Kidney epithelial cell (primary cell): ENCODE results near the gene ACSF3. TPM values are rescaled to one million over a fixed set of nuclear protein-coding genes. Genes with fewer than 3 reads are reported as not detected.

Experiments used
- DNase-seq: peaks from one replicate; pipeline ENCODE4 v3.0.0-alpha.2; 2010; ENCODE audit warnings: low read depth
- H3K27me3 ChIP-seq: 2 replicates; pipeline ENCODE4 v1.6.0; 2011; ENCODE audit warnings: low read length; ENCODE audit not compliant: control insufficient read depth, insufficient read depth
- H3K36me3 ChIP-seq: 2 replicates; pipeline ENCODE4 v1.5.1; 2011; ENCODE audit warnings: low read length; ENCODE audit not compliant: control insufficient read depth, insufficient read depth
- H3K4me3 ChIP-seq: 2 replicates; pipeline ENCODE4 v1.5.1; 2011; ENCODE audit warnings: low read depth, mild to moderate bottlenecking, control low read depth, low read length
- CTCF ChIP-seq: IDR thresholded peaks from 2 replicates; pipeline ENCODE4 v1.5.1; 2011; ENCODE audit warnings: mild to moderate bottlenecking, moderate library complexity, low read length, control low read depth, inconsistent platforms; ENCODE audit not compliant: insufficient read depth, poor library complexity, severe bottlenecking
- total RNA-seq: library from RNA; depleted of rRNA; stranded (reverse); fragments of >200 nt; gene quantifications from 2 replicates; pipeline ENCODE4 v1.2.3, GENCODE V29; 2015

The ACSF3 gene
- total RNA-seq, 1 donor from 2014 or later = 36.9 TPM

GRCh38 chr16:89054261-89054661 lies 39.4 kb upstream of the ACSF3 start:
- H3K36me3 ChIP-seq = no peaks in the 10 kb centered on the region
- peaks cover 32% of the 10 kb centered on the region for H3K27me3 ChIP-seq
- no peak overlapping the region for H3K4me3 ChIP-seq
- no peak for DNase-seq
- no peak for TF ChIP-seq CTCF

GRCh38 chr16:89054714-89055113 lies 38.9 kb upstream of the ACSF3 start:
- H3K4me3 ChIP-seq = no peak overlapping the region
- H3K36me3 ChIP-seq = no peaks in the 10 kb centered on the region
- H3K27me3 ChIP-seq = peaks cover 27% of the 10 kb centered on the region
- no peak for DNase-seq
- no peak for TF ChIP-seq CTCF

GRCh38 chr16:89055313-89055712 lies 38.3 kb upstream of the ACSF3 start:
- peaks cover 23% of the 10 kb centered on the region for H3K27me3 ChIP-seq
- no peak for DNase-seq
- no peak for TF ChIP-seq CTCF
- H3K36me3 ChIP-seq = no peaks in the 10 kb centered on the region
- no peak overlapping the region for H3K4me3 ChIP-seq

- no peak overlapping the region for H3K4me3 ChIP-seq
- DNase-seq = no peak
- no peak for TF ChIP-seq CTCF
- H3K36me3 ChIP-seq = no peaks in the 10 kb centered on the region
- H3K27me3 ChIP-seq = peaks cover 23% of the 10 kb centered on the region
Measured at GRCh38 chr16:89055894-89056555, 37.6 kb upstream of the ACSF3 start.

GRCh38 chr16:89056592-89056991 lies 37.1 kb upstream of the ACSF3 start:
- Histone ChIP-seq H3K36me3 (no peaks in the 10 kb centered on the region), H3K27me3 (peaks cover 24% of the 10 kb centered on the region), H3K4me3 (no peak overlapping the region)
- no peak for DNase-seq
- TF ChIP-seq CTCF = no peak

DNA sequence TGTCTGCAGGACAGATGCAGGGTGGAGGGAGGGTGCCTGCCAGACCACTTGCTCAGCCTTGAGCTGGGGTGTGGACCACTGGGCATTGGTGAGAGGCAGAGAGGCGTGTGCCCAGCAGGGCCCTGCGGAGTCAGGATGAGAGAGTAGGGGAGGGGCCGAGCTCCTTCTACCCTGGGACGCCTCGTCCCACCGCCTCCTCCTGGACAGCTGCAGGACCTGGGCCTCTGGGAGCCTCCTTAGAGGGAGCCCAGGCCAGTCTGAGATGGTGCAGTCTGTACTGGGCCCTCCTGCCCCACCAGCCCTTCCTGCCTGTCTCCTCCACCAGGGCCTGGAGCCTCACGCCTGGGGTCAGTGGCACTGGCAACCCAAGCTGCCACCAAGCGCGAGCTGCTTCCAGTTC lies 35.9 kb upstream of the ACSF3 start:
- H3K4me3 ChIP-seq = no peak overlapping the region
- peaks cover 27% of the 10 kb centered on the region for H3K27me3 ChIP-seq
- H3K36me3 ChIP-seq = no peaks in the 10 kb centered on the region
- no peak for DNase-seq
- TF ChIP-seq CTCF = no peak
